ENCODE data around the gene GDAP1L1. TPM values are rescaled to one million over a fixed set of nuclear protein-coding genes. Genes with fewer than 3 reads are reported as not detected.

Gene GDAP1L1
- total RNA-seq, 1 donor from 2014 or later: not detected

- no peak for TF ChIP-seq CTCF (IDR thresholded peaks at IDR 0.05)
- no peak overlapping the region for H3K27ac Mint-ChIP-seq (ENCODE audit: unreplicated experiment)
- peaks cover 16% of the 10 kb centered on the region for H3K36me3 Mint-ChIP-seq (ENCODE audit: unreplicated experiment)
- H3K4me3 Mint-ChIP-seq (ENCODE audit: unreplicated experiment): no peak overlapping the region
- DNase-seq (ENCODE audit: extremely low spot score, unreplicated experiment): no peak
- no peaks in the 10 kb centered on the region for H3K9me3 Mint-ChIP-seq (ENCODE audit: unreplicated experiment)
- no peaks in the 10 kb centered on the region for H3K27me3 Mint-ChIP-seq (ENCODE audit: unreplicated experiment)
- H3K4me1 Mint-ChIP-seq (ENCODE audit: unreplicated experiment): peaks cover 16% of the 10 kb centered on the region
These were observed 27.9 kb upstream of the GDAP1L1 start for GRCh38 chr20:44219170-44219730.

- no peak for DNase-seq (ENCODE audit: extremely low spot score, unreplicated experiment)
- H3K4me3 Mint-ChIP-seq (ENCODE audit: unreplicated experiment): no peak overlapping the region
- H3K36me3 Mint-ChIP-seq (ENCODE audit: unreplicated experiment): peaks cover 16% of the 10 kb centered on the region
- H3K27ac Mint-ChIP-seq (ENCODE audit: unreplicated experiment): no peak overlapping the region
- H3K9me3 Mint-ChIP-seq (ENCODE audit: unreplicated experiment): no peaks in the 10 kb centered on the region
- no peaks in the 10 kb centered on the region for H3K27me3 Mint-ChIP-seq (ENCODE audit: unreplicated experiment)
- TF ChIP-seq CTCF (IDR thresholded peaks at IDR 0.05): no peak
- H3K4me1 Mint-ChIP-seq (ENCODE audit: unreplicated experiment): peaks cover 16% of the 10 kb centered on the region
These were observed 27.3 kb upstream of the GDAP1L1 start for GRCh38 chr20:44219791-44220190.

GRCh38 chr20:44221368-44221954 lies 25.6 kb upstream of the GDAP1L1 start:
- peaks cover 12% of the 10 kb centered on the region for H3K4me1 Mint-ChIP-seq (ENCODE audit: unreplicated experiment)
- no peaks in the 10 kb centered on the region for H3K27me3 Mint-ChIP-seq (ENCODE audit: unreplicated experiment)
- H3K27ac Mint-ChIP-seq (ENCODE audit: unreplicated experiment): no peak overlapping the region
- no peak for TF ChIP-seq CTCF (IDR thresholded peaks at IDR 0.05)
- no peak overlapping the region for H3K4me3 Mint-ChIP-seq (ENCODE audit: unreplicated experiment)
- no peak for DNase-seq (ENCODE audit: extremely low spot score, unreplicated experiment)
- H3K9me3 Mint-ChIP-seq (ENCODE audit: unreplicated experiment): no peaks in the 10 kb centered on the region
- peaks cover 9% of the 10 kb centered on the region for H3K36me3 Mint-ChIP-seq (ENCODE audit: unreplicated experiment)

GRCh38 chr20:44222027-44222426 lies 25.1 kb upstream of the GDAP1L1 start:
- H3K27me3 Mint-ChIP-seq (ENCODE audit: unreplicated experiment): no peaks in the 10 kb centered on the region
- no peaks in the 10 kb centered on the region for H3K9me3 Mint-ChIP-seq (ENCODE audit: unreplicated experiment)
- peaks cover 12% of the 10 kb centered on the region for H3K4me1 Mint-ChIP-seq (ENCODE audit: unreplicated experiment)
- DNase-seq (ENCODE audit: extremely low spot score, unreplicated experiment): no peak
- H3K27ac Mint-ChIP-seq (ENCODE audit: unreplicated experiment): no peak overlapping the region
- peaks cover 9% of the 10 kb centered on the region for H3K36me3 Mint-ChIP-seq (ENCODE audit: unreplicated experiment)
- TF ChIP-seq CTCF (IDR thresholded peaks at IDR 0.05): no peak
- no peak overlapping the region for H3K4me3 Mint-ChIP-seq (ENCODE audit: unreplicated experiment)

- Mint-ChIP-seq H3K4me1 (ENCODE audit: unreplicated experiment) (peaks cover 10% of the 10 kb centered on the region), H3K4me3 (ENCODE audit: unreplicated experiment) (no peak overlapping the region), H3K27ac (ENCODE audit: unreplicated experiment) (no peak overlapping the region), H3K9me3 (ENCODE audit: unreplicated experiment) (no peaks in the 10 kb centered on the region), H3K36me3 (ENCODE audit: unreplicated experiment) (peaks cover 9% of the 10 kb centered on the region), H3K27me3 (ENCODE audit: unreplicated experiment) (no peaks in the 10 kb centered on the region)
- TF ChIP-seq CTCF (IDR thresholded peaks at IDR 0.05): no peak
- no peak for DNase-seq (ENCODE audit: extremely low spot score, unreplicated experiment)
These were observed 24.3 kb upstream of the GDAP1L1 start for GRCh38 chr20:44222633-44223368.

All from osteocyte (in vitro differentiated cells).